ENCODE data around the gene CHD6. TPM values are rescaled to one million over a fixed set of nuclear protein-coding genes. Genes with fewer than 3 reads are reported as not detected.

CHD6 gene
- total and polyA plus RNA-seq, 3 donors from 2014 or later = 21.3 to 73.9 (median 71.5) TPM

- TF ChIP-seq CTCF (IDR thresholded peaks at IDR 0.05) (no peak), POLR2A (IDR thresholded peaks at IDR 0.05) (no peak)
- no peaks in the 10 kb centered on the region for H3K27me3 ChIP-seq
- DNase-seq = no peak
- no peaks in the 10 kb centered on the region for H3K4me1 ChIP-seq
- no peaks in the 10 kb centered on the region for H3K9me3 ChIP-seq
- H3K27ac ChIP-seq = no peak overlapping the region
- intact Hi-C loops (cut with DNase I; ENCODE audit: low total_unique reads) = no loop called here
- 75% methylated on average over 10 of the region's 10 CpGs for WGBS, 2 donors
- H3K4me3 ChIP-seq = no peak overlapping the region
- no peaks in the 10 kb centered on the region for H3K36me3 ChIP-seq (ENCODE audit: low read depth, missing control alignments)
Observed at GRCh38 chr20:41425180-41425884, 192.8 kb downstream of the CHD6 start.

- intact Hi-C loops (cut with DNase I; ENCODE audit: low total_unique reads) = no loop called here
- Histone ChIP-seq H3K27ac (no peak overlapping the region), H3K9me3 (no peaks in the 10 kb centered on the region), H3K4me1 (no peaks in the 10 kb centered on the region), H3K4me3 (no peak overlapping the region), H3K27me3 (no peaks in the 10 kb centered on the region), H3K36me3 (ENCODE audit: low read depth, missing control alignments) (no peaks in the 10 kb centered on the region)
- TF ChIP-seq POLR2A (IDR thresholded peaks at IDR 0.05) (no peak), CTCF (IDR thresholded peaks at IDR 0.05) (no peak)
- no peak for DNase-seq
- WGBS, 2 donors = 46 to 55% methylated on average over 1 of the region's 1 CpG
Observed at GRCh38 chr20:41424546-41424945, 193.6 kb downstream of the CHD6 start.

- Histone ChIP-seq H3K27ac (no peak overlapping the region), H3K36me3 (ENCODE audit: low read depth, missing control alignments) (no peaks in the 10 kb centered on the region), H3K27me3 (no peaks in the 10 kb centered on the region), H3K4me1 (no peaks in the 10 kb centered on the region), H3K9me3 (no peaks in the 10 kb centered on the region), H3K4me3 (no peak overlapping the region)
- no peak for DNase-seq
- 93% methylated on average over 3 of the region's 3 CpGs for WGBS, 2 donors
- TF ChIP-seq CTCF (IDR thresholded peaks at IDR 0.05) (no peak), POLR2A (IDR thresholded peaks at IDR 0.05) (no peak)
- intact Hi-C loops (cut with DNase I; ENCODE audit: low total_unique reads) = no loop called here
Observed at GRCh38 chr20:41424011-41424410, 194.2 kb downstream of the CHD6 start.

- WGBS, 2 donors = 81 to 83% methylated on average over 2 of the region's 2 CpGs
- Histone ChIP-seq H3K4me3 (no peak overlapping the region), H3K36me3 (ENCODE audit: low read depth, missing control alignments) (no peaks in the 10 kb centered on the region), H3K27me3 (no peaks in the 10 kb centered on the region), H3K4me1 (no peaks in the 10 kb centered on the region), H3K27ac (no peak overlapping the region), H3K9me3 (no peaks in the 10 kb centered on the region)
- TF ChIP-seq CTCF (IDR thresholded peaks at IDR 0.05) (no peak), POLR2A (IDR thresholded peaks at IDR 0.05) (no peak)
- intact Hi-C loops (cut with DNase I; ENCODE audit: low total_unique reads) = no loop called here
- no peak for DNase-seq
Observed at GRCh38 chr20:41422953-41423352, 195.2 kb downstream of the CHD6 start.

GRCh38 chr20:41418739-41419293 is 199.4 kb downstream of the CHD6 start:
- Histone ChIP-seq H3K4me1 (no peaks in the 10 kb centered on the region), H3K4me3 (no peak overlapping the region), H3K27me3 (no peaks in the 10 kb centered on the region), H3K27ac (no peak overlapping the region), H3K36me3 (ENCODE audit: low read depth, missing control alignments) (no peaks in the 10 kb centered on the region), H3K9me3 (no peaks in the 10 kb centered on the region)
- intact Hi-C loops (cut with DNase I; ENCODE audit: low total_unique reads) = loop anchor here (10.0 kb wide), 1 partner anchor 74 kb away; the partner anchor contains the start of gene LPIN3
- 86 to 89% methylated on average over 7 of the region's 7 CpGs for WGBS, 2 donors
- no peak for DNase-seq
- TF ChIP-seq POLR2A (IDR thresholded peaks at IDR 0.05) (no peak), CTCF (IDR thresholded peaks at IDR 0.05) (no peak)

All from testis (tissue), 3 donors.